Measurements from ENCODE around the gene ACO1. TPM values are rescaled to one million over a fixed set of nuclear protein-coding genes. Genes with fewer than 3 reads are reported as not detected.

Gene ACO1
- total RNA-seq, 4 donors from 2014 or later, result 33.7 to 62.4 (median 45.4) TPM

- H3K4me3 ChIP-seq, result no peak overlapping the region
- H3K4me1 ChIP-seq, result peaks cover 0 to 60% (median 13%) of the 10 kb centered on the region in 4 donors
- 35 to 38% methylated on average over 5 of the region's 5 CpGs for WGBS, 2 donors
- peaks cover 0 to under 1% (median 0%) of the 10 kb centered on the region in 3 donors for H3K36me3 ChIP-seq
- no peak for DNase-seq (ENCODE audit: low spot score in 2 of 2)
- no peaks in the 10 kb centered on the region for H3K27me3 ChIP-seq
- no peaks in the 10 kb centered on the region for H3K9me3 ChIP-seq
- H3K27ac ChIP-seq, result no peak overlapping the region
- TF ChIP-seq CTCF (IDR thresholded peaks at IDR 0.05) (no peak), POLR2A (IDR thresholded peaks at IDR 0.05) (no peak), EP300 (IDR thresholded peaks at IDR 0.05) (no peak)
These were observed 14.8 kb downstream of the ACO1 start for GRCh38 chr9:32399110-32399815.

- Histone ChIP-seq H3K36me3 (peaks cover 0 to 23% (median 0%) of the 10 kb centered on the region in 3 donors), H3K27me3 (no peaks in the 10 kb centered on the region), H3K27ac (no peak overlapping the region), H3K4me1 (peaks cover 0 to 38% (median 5%) of the 10 kb centered on the region in 4 donors), H3K9me3 (peaks cover 0 to 9% (median 0%) of the 10 kb centered on the region in 4 donors), H3K4me3 (no peak overlapping the region)
- TF ChIP-seq CTCF (IDR thresholded peaks at IDR 0.05) (no peak), POLR2A (IDR thresholded peaks at IDR 0.05) (no peak), EP300 (IDR thresholded peaks at IDR 0.05) (no peak)
- 95 to 97% methylated on average over 1 of the region's 1 CpG for WGBS, 2 donors
- no peak for DNase-seq (ENCODE audit: low spot score in 2 of 2)
These were observed 17.0 kb downstream of the ACO1 start for GRCh38 chr9:32401488-32401887.

- Histone ChIP-seq H3K27ac (no peak overlapping the region), H3K4me3 (no peak overlapping the region), H3K36me3 (peaks cover 0 to 45% (median 0%) of the 10 kb centered on the region in 3 donors), H3K27me3 (no peaks in the 10 kb centered on the region), H3K4me1 (peaks cover 0 to 16% (median 2%) of the 10 kb centered on the region in 4 donors), H3K9me3 (peaks cover 0 to 9% (median 0%) of the 10 kb centered on the region in 4 donors)
- TF ChIP-seq POLR2A (IDR thresholded peaks at IDR 0.05) (no peak), CTCF (IDR thresholded peaks at IDR 0.05) (no peak), EP300 (IDR thresholded peaks at IDR 0.05) (no peak)
- DNase-seq (ENCODE audit: low spot score in 2 of 2), result no peak
- 66 to 71% methylated on average over 3 of the region's 3 CpGs for WGBS, 2 donors
These were observed 19.3 kb downstream of the ACO1 start for GRCh38 chr9:32403567-32404260.

GRCh38 chr9:32404402-32404801 is 20.0 kb downstream of the ACO1 start:
- H3K27me3 ChIP-seq, result no peaks in the 10 kb centered on the region
- 100% methylated on average over 1 of the region's 1 CpG for WGBS, 2 donors
- peaks cover 0 to 52% (median 3%) of the 10 kb centered on the region in 3 donors for H3K36me3 ChIP-seq
- H3K4me3 ChIP-seq, result no peak overlapping the region
- H3K27ac ChIP-seq, result no peak overlapping the region
- DNase-seq (ENCODE audit: low spot score in 2 of 2), result no peak
- H3K4me1 ChIP-seq, result peaks cover 0 to 9% (median 0%) of the 10 kb centered on the region in 4 donors
- no peak for TF ChIP-seq EP300 (IDR thresholded peaks at IDR 0.05)
- TF ChIP-seq POLR2A (IDR thresholded peaks at IDR 0.05), result no peak
- TF ChIP-seq CTCF (IDR thresholded peaks at IDR 0.05), result no peak
- peaks cover 0 to 9% (median 0%) of the 10 kb centered on the region in 4 donors for H3K9me3 ChIP-seq

GRCh38 chr9:32404856-32405255 is 20.4 kb downstream of the ACO1 start:
- TF ChIP-seq POLR2A (IDR thresholded peaks at IDR 0.05), result no peak
- Histone ChIP-seq H3K4me1 (peaks cover 0 to 6% (median 0%) of the 10 kb centered on the region in 4 donors), H3K27ac (no peak overlapping the region), H3K36me3 (peaks cover 0 to 57% (median 3%) of the 10 kb centered on the region in 3 donors), H3K27me3 (no peaks in the 10 kb centered on the region), H3K4me3 (no peak overlapping the region), H3K9me3 (peaks cover 0 to 9% (median 0%) of the 10 kb centered on the region in 4 donors)
- 84 to 85% methylated on average over 8 of the region's 8 CpGs for WGBS, 2 donors
- no peak for DNase-seq (ENCODE audit: low spot score in 2 of 2)
